Breast epithelium (tissue), 3 donors: Measurements from ENCODE around the gene C20orf141.

Experiments used
- POLR2A ChIP-seq: fragments of 450-650 bp; IDR thresholded peaks from one replicate; pipeline ENCODE4 v1.6.1; 2016; ENCODE audit warnings: antibody characterized with exemption, mild to moderate bottlenecking, moderate library complexity
- TF ChIP-seq, protein P1 (sequence below), 3 donors: fragments of 450-650 bp; IDR thresholded peaks; one replicate each; pipeline ENCODE4 v1.5.1; 2016 to 2017; ENCODE audit warnings: antibody characterized with exemption in 3 of 3, mild to moderate bottlenecking in 3 of 3, moderate library complexity in 3 of 3

- TF ChIP-seq, protein P1, sequence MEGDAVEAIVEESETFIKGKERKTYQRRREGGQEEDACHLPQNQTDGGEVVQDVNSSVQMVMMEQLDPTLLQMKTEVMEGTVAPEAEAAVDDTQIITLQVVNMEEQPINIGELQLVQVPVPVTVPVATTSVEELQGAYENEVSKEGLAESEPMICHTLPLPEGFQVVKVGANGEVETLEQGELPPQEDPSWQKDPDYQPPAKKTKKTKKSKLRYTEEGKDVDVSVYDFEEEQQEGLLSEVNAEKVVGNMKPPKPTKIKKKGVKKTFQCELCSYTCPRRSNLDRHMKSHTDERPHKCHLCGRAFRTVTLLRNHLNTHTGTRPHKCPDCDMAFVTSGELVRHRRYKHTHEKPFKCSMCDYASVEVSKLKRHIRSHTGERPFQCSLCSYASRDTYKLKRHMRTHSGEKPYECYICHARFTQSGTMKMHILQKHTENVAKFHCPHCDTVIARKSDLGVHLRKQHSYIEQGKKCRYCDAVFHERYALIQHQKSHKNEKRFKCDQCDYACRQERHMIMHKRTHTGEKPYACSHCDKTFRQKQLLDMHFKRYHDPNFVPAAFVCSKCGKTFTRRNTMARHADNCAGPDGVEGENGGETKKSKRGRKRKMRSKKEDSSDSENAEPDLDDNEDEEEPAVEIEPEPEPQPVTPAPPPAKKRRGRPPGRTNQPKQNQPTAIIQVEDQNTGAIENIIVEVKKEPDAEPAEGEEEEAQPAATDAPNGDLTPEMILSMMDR (IDR thresholded peaks at IDR 0.05): no peak
- no peak for TF ChIP-seq POLR2A
These were observed 24.9 kb downstream of the C20orf141 start for GRCh38 chr20:2839732-2840137.
